ENCODE results near the gene SCYGR1. TPM values are rescaled to one million over a fixed set of nuclear protein-coding genes. Genes with fewer than 3 reads are reported as not detected.
A peak's percentile ranks its signal among the peaks of the same experiment; 100 is the strongest.
"Not testable (repeated sequence)": the region's sequence is repeated elsewhere in the genome, so short reads cannot be mapped to it uniquely, and the experiment has no call there.

The SCYGR1 gene
- total RNA-seq, 1 donor from 2014 or later: not detected

- Mint-ChIP-seq H3K4me1 (peaks cover 18% of the 10 kb centered on the region), H3K27ac (no peak overlapping the region), H3K27me3 (ENCODE audit: low read depth) (no peaks in the 10 kb centered on the region), H3K9me3 (no peaks in the 10 kb centered on the region), H3K36me3 (no peaks in the 10 kb centered on the region), H3K4me3 (no peak overlapping the region)
- TF ChIP-seq CTCF (IDR thresholded peaks at IDR 0.05; ENCODE audit: unreplicated experiment): no peak
- DNase-seq (ENCODE audit: low spot score in 2 of 2, unreplicated experiment in 2 of 2): no peak
Observed at GRCh38 chr2:227368574-227368973, 19.2 kb downstream of the SCYGR1 start.

- H3K4me3 Mint-ChIP-seq: no peak overlapping the region
- TF ChIP-seq CTCF (IDR thresholded peaks at IDR 0.05; ENCODE audit: unreplicated experiment): no peak
- H3K27ac Mint-ChIP-seq: no peak overlapping the region
- H3K4me1 Mint-ChIP-seq: peaks cover 18% of the 10 kb centered on the region
- DNase-seq (ENCODE audit: low spot score in 2 of 2, unreplicated experiment in 2 of 2): no peak
- H3K9me3 Mint-ChIP-seq: no peaks in the 10 kb centered on the region
- no peaks in the 10 kb centered on the region for H3K36me3 Mint-ChIP-seq
- no peaks in the 10 kb centered on the region for H3K27me3 Mint-ChIP-seq (ENCODE audit: low read depth)
Observed at GRCh38 chr2:227367427-227367795, 20.3 kb downstream of the SCYGR1 start.

- TF ChIP-seq CTCF (IDR thresholded peaks at IDR 0.05; ENCODE audit: unreplicated experiment): no peak
- H3K4me3 Mint-ChIP-seq: no peak overlapping the region
- H3K4me1 Mint-ChIP-seq: peaks cover 18% of the 10 kb centered on the region
- H3K27me3 Mint-ChIP-seq (ENCODE audit: low read depth): no peaks in the 10 kb centered on the region
- no peaks in the 10 kb centered on the region for H3K9me3 Mint-ChIP-seq
- H3K36me3 Mint-ChIP-seq: no peaks in the 10 kb centered on the region
- DNase-seq (ENCODE audit: low spot score in 2 of 2, unreplicated experiment in 2 of 2): no peak
- H3K27ac Mint-ChIP-seq: peak overlapping the region; percentile 28
Observed at GRCh38 chr2:227366769-227367426, 20.9 kb downstream of the SCYGR1 start.

DNA sequence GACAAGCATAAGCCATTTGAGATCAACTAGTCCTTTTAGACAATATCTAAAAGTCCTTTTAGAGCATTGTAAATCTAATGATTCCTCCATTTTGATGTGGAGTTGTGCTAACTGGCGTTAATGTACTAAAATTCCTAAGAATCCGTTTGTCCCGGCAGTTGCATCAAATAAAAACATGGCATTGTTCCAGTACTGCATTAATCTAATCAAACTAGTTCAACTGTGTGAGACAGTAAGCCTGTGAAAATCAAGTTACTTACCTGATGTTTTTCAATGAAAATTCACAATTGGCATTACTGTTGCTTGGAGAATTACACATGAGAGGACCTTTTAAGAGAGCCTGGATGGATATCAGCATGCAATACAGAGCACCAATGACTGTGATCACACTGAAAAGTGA is 21.9 kb downstream of the SCYGR1 start:
- no peak for TF ChIP-seq CTCF (IDR thresholded peaks at IDR 0.05; ENCODE audit: unreplicated experiment)
- Mint-ChIP-seq H3K27me3 (ENCODE audit: low read depth) (no peaks in the 10 kb centered on the region), H3K9me3 (no peaks in the 10 kb centered on the region), H3K36me3 (no peaks in the 10 kb centered on the region), H3K4me3 (no peak overlapping the region), H3K4me1 (peaks cover 18% of the 10 kb centered on the region), H3K27ac (no peak overlapping the region)
- no peak for DNase-seq (ENCODE audit: low spot score in 2 of 2, unreplicated experiment in 2 of 2)

DNA sequence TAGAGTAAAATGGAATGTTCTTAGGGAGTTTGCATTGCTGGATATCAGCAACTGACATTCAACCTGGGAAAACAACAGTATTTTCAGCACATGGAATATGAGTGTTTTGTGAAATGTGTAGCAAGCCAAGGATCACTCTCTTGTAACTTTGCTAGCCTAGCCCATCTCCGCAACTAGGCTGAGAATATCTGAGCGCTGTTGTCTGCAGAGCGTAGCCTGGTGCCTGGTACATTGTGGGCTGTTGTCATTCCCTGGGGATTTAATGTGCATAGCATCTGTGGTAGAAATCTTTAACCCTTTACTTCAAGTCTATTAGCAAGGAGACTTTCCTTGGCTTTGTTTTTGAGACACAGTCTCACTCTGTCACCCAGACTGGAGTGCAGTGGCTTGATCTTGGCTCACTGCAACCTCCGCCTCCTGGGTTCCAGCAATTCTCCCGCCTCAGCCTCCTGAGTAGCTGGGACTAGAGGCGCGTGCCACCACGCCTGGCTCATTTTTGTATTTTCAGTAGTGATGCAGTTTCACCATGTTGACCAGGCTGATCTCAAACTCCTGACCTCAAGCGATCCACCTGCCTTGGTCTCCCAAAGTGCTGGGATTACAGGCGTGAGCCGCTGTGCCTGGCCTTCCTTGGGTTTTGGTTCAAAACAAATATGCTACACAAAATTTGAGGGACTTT is 23.0 kb downstream of the SCYGR1 start:
- H3K9me3 Mint-ChIP-seq; H3K27me3 Mint-ChIP-seq (ENCODE audit: low read depth); H3K4me3 Mint-ChIP-seq; H3K36me3 Mint-ChIP-seq; DNase-seq (ENCODE audit: low spot score in 2 of 2, unreplicated experiment in 2 of 2): not testable (repeated sequence)
- Mint-ChIP-seq H3K4me1 (peaks cover 18% of the 10 kb centered on the region), H3K27ac (peak overlapping the region; percentile 82)

DNA sequence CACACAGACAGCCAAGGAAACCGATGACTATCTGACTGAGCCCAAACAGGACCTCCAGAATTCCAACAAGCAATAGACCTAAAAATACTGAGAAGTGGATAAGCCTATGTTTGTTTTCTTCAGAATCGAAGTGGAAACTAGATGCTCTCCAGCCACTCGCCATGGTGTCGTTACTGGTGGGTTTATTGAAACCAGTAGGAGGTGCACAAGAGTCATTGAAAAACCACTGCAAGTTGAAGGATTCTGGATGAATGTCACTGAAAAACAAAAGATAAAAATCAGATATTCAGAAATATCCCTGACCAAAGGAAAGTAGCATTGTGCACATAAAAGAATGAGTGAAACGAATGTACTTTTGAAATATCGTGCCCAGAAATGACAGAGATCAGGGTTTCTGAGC is 24.0 kb downstream of the SCYGR1 start:
- peaks cover 18% of the 10 kb centered on the region for H3K4me1 Mint-ChIP-seq
- no peak overlapping the region for H3K27ac Mint-ChIP-seq
- no peak for TF ChIP-seq CTCF (IDR thresholded peaks at IDR 0.05; ENCODE audit: unreplicated experiment)
- H3K36me3 Mint-ChIP-seq: peaks cover 6% of the 10 kb centered on the region
- no peaks in the 10 kb centered on the region for H3K9me3 Mint-ChIP-seq
- DNase-seq (ENCODE audit: low spot score in 2 of 2, unreplicated experiment in 2 of 2): no peak
- H3K27me3 Mint-ChIP-seq (ENCODE audit: low read depth): no peaks in the 10 kb centered on the region
- H3K4me3 Mint-ChIP-seq: no peak overlapping the region

All from mesothelial cell of epicardium (in vitro differentiated cells).